Stimulated activated CD8-positive, alpha-beta memory T cell treated with anti-CD3 and anti-CD28 coated beads, Interleukin-4, amount 100 ng/mL, for 48 hours (primary cell): ENCODE results near the gene CCDC192.

ENCODE experiments used
- DNase-seq: peaks from one replicate; pipeline ENCODE4 v3.0.0-alpha.2; 2020

Gene CCDC192

GRCh38 chr5:127963233-127963632, 260.0 kb downstream of the CCDC192 start:
- no peak for DNase-seq

- no peak for DNase-seq
Observed at GRCh38 chr5:127963931-127964330, 260.7 kb downstream of the CCDC192 start.

DNA sequence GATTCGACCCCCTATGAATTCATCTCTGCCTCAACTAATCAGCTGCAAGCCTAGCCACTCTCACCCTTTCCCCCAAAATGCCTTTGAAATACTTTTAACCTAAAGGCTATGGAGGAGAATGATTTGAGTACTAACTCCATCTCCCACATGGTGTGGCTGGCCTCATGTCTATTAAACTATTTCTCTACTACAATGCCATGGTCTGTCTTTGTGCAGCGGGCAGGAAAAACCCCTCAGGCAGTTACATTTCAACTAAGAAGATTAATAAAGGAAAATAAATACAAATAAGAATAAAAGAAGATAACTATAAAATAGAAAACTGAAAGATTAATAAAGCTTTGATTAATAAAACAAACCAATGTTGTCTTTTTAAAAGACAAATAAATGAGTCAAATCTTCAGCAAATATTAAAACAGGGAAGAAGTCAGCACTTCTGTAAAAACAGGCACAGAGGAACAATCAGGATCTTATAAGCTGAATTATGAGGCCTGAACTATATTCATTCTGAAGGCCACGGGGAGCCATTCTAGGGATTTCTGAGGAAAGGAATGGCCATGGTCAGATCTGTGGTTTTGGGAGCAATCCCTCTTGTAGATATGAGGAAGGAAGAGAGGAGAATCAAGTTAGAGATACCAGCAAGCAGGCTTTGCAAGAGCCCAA, 264.3 kb downstream of the CCDC192 start:
- no peak for DNase-seq

DNA sequence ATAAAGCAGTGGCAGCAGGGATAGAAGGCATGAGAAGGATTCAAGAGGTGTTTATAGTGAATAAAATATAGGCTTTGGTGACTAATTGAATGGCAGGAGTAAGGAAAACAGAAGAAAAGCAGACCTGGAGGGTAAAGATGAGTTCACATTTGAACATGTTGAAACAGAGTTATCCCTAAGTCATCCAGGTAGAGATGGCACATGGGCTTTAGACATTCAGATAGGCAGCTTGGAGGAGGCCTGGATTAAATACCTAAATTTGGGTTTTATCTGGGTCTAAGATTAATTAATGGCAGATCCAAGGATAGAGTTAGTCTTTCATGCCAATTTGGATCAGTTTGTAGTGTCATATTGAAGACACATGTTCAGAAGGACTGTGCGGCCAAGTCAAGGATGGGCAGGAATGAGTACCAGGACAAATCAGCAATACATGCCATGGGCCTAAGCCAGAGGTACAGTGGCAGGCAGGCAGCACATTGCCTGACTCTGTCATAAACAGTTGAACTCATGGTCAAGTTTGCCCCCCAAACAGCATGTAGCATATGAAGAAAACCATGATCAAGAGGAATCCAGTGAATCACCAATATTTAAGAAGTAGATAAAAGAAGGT, 264.9 kb downstream of the CCDC192 start:
- DNase-seq = no peak

GRCh38 chr5:127969002-127969401, 265.8 kb downstream of the CCDC192 start:
- DNase-seq = no peak

GRCh38 chr5:127969651-127970050, 266.5 kb downstream of the CCDC192 start:
- DNase-seq = no peak

DNA sequence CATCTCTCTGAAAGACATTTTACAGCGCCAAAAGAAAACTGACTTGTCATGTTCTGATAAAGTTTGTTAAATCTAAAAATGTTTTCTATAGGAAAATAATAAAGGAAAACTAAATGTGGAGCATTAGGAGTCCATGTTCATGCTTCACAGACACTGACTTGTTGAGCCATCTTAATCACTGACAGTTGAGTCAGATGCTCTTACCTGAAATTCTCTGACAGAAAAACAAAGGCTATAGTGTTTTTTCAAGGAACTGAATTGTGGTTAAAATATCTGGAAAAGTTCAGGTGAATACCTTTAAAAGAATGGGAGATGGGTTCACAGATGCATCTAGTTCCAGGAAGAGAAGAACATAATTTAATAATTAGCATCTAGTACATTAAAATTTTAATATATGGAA, 266.9 kb downstream of the CCDC192 start:
- DNase-seq = no peak

- no peak for DNase-seq
Observed at GRCh38 chr5:127970854-127971425, 267.7 kb downstream of the CCDC192 start.

DNA sequence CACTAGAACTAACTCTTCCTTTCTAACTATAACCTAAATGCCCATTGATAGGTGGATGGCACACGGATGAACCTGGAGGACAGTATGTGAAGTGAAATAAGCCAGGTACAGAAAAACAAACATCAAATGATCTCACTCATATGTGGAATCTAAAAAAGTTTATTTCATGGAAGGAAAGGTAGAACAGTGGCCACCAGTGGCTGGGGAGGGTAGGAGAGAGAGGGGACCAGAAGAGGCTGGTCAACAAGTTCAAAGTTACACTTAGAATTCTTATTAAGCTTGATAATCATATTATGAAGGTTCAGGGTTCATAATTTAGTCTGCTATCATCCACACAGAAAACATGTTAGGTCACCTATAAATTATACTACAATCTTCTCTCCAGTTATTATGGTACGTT, 272.8 kb downstream of the CCDC192 start:
- no peak for DNase-seq

DNA sequence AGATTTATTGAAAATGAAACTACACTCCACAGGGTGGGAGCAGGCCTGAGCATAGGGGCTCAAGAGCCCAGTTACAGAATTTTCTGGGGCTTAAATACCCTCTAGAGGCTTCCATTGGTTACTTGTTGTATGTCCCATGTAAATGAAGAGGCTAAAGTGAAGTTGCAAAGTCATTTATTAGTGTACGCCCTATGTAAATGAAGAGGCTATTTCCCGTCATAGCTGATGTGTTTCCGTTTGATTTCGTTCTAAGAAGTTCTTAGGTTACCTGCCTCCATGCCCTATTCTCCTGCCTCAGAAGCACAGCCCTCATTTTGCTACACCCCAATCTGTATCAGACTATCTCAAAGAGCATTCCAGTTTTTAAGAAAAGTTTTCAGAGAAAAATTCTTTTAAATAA, 273.3 kb downstream of the CCDC192 start:
- no peak for DNase-seq

DNA sequence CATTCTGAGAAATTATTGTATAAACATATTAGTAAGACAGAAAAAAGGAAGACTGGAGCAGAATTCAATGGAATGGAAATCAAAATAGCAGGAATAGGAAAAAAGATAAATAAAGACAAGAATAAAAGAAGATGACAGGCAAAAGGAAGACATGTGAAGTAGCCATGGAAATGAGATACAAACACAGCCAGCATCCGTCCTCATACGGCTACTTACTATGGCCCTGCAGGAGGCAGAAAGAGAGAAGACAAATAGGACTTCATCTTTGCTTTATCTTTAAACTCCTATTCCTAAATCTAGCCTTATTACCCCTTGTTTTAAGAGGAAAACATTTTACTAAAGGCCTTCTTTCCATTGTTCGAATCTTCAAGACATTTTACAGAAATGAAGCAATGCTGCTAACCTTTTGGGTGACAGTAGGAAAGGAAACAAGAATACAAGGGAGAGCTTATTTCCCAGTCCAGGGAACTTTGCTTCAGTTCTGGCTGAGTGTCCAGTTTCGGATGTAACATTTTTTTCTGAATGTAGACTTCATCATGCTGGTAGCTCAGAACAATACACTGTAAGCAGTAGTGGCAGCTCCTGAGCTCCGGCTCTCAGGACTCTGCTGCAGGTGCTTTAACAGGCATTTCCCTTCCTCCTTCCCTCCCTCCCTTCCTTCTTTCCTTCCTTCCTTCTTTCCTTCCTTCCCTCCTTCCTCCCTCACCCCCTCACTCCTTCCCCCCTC, 274.0 kb downstream of the CCDC192 start:
- DNase-seq = no peak

DNA sequence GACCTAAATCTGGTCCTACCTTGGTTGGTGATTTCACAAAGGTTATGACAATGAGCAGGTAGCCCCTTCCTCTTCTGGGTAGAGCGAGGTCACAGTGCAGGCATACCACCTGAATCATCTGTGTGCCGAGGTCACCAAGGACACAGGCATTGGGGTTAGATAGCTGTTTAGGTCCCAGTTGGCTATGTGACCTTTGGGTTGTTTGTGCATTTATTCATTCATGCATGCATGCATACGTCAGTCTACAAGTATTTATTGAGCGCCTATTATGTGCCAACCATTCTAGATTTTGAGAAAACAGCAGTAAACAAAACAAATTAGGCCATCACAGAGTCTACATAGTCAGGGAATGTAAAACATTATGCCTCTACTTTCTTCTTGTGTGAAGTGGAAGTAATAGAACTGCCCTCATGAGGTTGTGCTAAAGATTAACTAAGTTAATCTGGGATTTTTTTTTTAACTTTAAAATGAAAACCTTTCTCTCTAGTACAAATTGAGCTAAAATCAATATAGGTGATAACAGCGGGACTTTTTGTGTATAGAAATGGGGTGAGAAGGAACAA, 275.6 kb downstream of the CCDC192 start:
- no peak for DNase-seq

DNA sequence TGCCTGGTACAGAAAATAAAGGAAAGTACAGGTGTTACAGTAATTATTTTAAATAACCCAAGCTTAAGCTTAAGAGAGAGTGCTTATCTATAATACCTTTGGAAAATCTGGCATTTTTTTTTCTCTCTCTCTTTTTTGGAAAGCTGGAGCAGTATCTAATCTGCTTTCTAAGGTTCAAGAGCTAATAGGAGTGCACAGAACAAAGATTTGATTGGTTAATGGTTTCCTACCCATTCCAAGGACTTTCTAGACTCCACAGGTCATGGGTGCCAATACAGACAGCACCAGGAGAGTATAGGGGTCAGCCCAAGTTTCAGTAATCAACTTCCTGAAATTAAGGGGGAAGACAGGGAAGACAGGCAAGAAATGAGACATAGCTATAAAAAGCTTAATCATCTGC, 276.3 kb downstream of the CCDC192 start:
- DNase-seq = no peak

DNA sequence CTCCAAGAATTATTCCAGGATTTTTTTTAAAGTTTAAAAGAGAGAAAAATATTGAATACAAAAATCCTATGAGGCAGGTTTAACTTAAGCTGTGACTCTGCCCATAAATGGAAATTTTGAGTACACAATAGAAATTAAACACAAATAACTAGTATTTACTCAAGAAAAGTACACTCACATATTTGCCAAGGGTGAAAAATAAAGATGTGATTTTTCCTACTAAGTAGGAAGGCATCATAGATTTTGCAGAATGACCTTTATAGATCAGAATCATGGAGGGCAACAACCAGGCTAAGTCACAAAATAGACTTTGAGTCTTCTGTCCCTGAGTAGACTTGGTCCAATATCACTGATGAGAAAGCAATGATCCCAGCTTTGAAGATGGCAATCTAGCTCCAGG, 277.7 kb downstream of the CCDC192 start:
- DNase-seq = no peak

DNA sequence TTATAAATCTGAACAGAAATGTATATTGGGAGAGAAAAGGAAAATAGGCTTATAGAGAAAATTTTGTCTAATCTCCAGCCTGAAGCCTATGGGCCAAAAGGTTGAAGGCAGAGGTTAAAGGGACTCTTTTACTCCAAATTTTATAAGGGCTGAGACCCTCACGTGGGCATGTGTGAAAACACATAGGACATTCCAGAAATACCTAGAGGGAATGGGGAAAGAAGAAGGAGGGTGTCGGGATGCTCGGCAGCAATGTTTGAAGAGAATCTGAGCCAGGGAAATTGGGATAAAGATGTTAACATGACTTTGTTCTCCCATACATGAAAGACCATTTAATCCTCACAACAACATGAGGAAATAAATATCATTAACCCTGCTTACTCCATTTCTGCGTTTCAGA, 278.3 kb downstream of the CCDC192 start:
- no peak for DNase-seq

DNA sequence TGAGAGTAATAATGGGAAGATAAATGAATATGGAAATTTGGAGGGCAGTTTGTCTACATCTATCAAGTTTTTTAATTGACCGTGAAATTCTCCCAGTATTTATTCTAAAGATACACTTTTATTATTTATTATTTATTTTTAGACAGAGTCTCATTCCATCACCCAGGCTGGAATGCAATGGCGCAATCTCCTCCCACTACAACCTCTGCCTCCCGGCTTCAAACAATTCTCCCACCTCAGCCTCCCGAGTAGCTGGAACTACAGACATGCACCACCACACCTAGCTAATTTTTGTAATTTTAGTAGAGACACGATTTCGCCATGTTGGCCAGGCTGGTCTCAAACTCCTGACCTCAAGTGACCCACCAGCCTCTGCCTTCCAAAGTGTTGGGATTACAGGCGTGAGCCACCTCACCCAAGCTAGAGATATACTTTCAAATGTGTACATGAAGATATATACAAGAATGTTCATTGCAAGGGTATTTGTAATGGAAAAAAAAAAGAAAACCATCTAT, 282.7 kb downstream of the CCDC192 start:
- no peak for DNase-seq

DNA sequence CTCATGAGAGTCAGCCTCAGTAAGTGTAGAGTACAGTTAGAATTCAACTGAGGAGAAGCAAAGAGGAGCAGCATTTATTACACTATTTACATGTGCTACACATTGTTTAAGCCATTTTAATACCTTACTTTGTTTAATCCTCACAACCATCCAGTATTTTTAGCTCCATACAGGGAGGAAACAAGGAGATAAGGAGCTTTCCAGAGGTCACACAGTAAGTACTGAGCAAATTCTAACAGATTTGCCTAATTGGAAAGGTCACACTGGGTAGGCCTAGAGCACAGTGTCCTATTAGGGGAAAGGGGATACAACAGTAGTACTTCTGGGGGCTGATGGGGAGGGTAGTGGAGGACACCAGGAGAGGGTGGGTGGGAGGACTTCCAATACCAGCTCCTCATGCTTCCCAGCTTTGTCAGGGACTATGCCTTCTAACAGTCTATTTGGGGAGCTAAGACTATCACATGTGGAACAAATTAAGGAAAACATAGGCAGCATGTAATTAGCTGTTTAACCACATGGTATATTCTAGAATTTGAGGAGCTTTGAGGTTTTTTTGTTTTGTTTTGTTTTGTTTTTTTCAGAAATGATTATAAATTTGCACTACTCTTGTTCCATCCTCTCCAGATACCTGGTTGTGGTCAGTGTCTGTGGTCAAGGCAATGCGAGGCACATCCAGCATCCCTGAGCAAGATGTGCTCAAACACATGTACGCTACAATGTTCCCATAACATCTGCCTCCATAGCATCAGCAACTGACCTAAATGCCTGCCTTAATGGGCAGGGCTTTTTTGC, 284.4 kb downstream of the CCDC192 start:
- DNase-seq = no peak

GRCh38 chr5:127988146-127988760, 285.1 kb downstream of the CCDC192 start:
- DNase-seq = no peak
